ENCODE data around the gene PABPN1L. TPM values are rescaled to one million over a fixed set of nuclear protein-coding genes. Genes with fewer than 3 reads are reported as not detected.

PABPN1L gene
- total RNA-seq, 1 experiment from 2014 or later = not detected

DNA sequence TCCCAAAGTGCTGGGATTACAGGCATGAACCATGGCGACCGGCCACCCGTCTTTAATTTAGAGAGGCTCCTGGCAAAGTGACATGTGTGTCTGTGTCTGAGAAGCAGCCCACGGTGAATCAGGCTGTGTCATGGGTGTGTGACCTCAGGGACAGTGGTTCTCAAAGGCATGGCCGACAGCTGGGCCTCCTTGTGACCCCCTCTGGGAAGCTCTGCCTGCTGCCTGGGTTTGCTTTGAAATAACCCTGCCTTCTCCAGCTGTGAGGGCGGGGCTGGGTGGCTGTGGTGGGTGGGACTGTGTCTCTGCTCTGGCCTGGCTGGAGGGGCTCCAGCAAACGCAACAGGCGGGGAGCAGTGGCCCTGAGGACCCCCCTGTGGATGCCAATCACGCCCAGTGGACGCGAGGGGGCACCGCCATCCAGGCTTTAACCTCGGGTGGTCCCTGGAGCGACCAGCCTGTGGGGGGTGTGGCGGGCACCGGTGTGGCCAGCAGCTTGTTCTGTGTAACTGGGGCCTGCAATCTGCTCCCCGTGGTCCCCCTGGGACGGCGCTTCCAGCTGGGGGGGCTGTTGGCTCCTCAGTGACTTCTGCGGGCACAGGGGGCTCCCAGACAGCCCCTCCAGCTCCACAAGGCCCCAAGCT, 46.0 kb downstream of the PABPN1L start:
- no peaks in the 10 kb centered on the region for H3K4me1 Mint-ChIP-seq

More for the DNA sequence above, 46.0 kb downstream of the PABPN1L start:
- Histone ChIP-seq H3K4ac (ENCODE audit: low read depth, low read length) (no peak overlapping the region), H3K4me1 (ENCODE audit: insufficient read depth, low read length) (no peaks in the 10 kb centered on the region), H3K23me2 (ENCODE audit: insufficient read length, low read depth, low read length, poor library complexity, severe bottlenecking) (no peaks in the 10 kb centered on the region), H3K9ac (ENCODE audit: extremely low read depth, insufficient read length, low read length) (no peak overlapping the region), H3K27ac (ENCODE audit: insufficient read length, low read depth, low read length) (no peak overlapping the region), H2AK5ac (ENCODE audit: insufficient read length, low read length) (no peak overlapping the region), H3K9me3 (ENCODE audit: control insufficient read depth, low read depth, low read length) (no peaks in the 10 kb centered on the region), H3K79me2 (ENCODE audit: insufficient read depth, low read length) (no peaks in the 10 kb centered on the region), H2AFZ (ENCODE audit: low read length) (no peak overlapping the region), H2BK15ac (ENCODE audit: low read depth, low read length) (no peak overlapping the region), H2BK5ac (ENCODE audit: insufficient read length, low read length) (no peak overlapping the region), H4K91ac (ENCODE audit: insufficient read length, low read depth, low read length) (no peak overlapping the region), H3K27me3 (ENCODE audit: insufficient read depth, low read length) (no peaks in the 10 kb centered on the region), H3K14ac (ENCODE audit: insufficient read depth, low read length) (no peak overlapping the region), H3K23ac (ENCODE audit: insufficient read length, low read depth, low read length) (no peak overlapping the region), H4K8ac (replicated peaks; ENCODE audit: insufficient read length, low read depth, low read length) (no peak overlapping the region), H3K56ac (ENCODE audit: insufficient read length, low read depth, low read length) (no peak overlapping the region), H2BK120ac (ENCODE audit: low read depth, low read length, poor library complexity, severe bottlenecking) (no peak overlapping the region), H3K79me1 (ENCODE audit: insufficient read depth, low read depth, low read length, poor library complexity, severe bottlenecking) (no peaks in the 10 kb centered on the region), H3K18ac (ENCODE audit: insufficient read length, low read depth, low read length) (no peak overlapping the region), H3T11ph (ENCODE audit: low read length) (no peak overlapping the region), H4K5ac (ENCODE audit: insufficient read length, low read depth, low read length) (no peak overlapping the region), H3K4me2 (ENCODE audit: insufficient read depth, insufficient read length, low read length) (no peak overlapping the region), H2BK12ac (ENCODE audit: insufficient read length, low read depth, low read length) (no peak overlapping the region), H4K20me1 (ENCODE audit: control insufficient read depth, insufficient read depth, insufficient read length) (no peaks in the 10 kb centered on the region), H2BK20ac (ENCODE audit: low read depth, low read length, poor library complexity, severe bottlenecking) (no peak overlapping the region)
- Mint-ChIP-seq H3K27ac (0 out of 7 replicates have a peak overlapping the region, but pooled peaks of 1 of the 3 experiments have one; percentile 5), H3K4me3 (no peak overlapping the region), H3K9me3 (no peaks in the 10 kb centered on the region), H3K36me3 (ENCODE audit: insufficient read depth in 1 of 3, low read depth in 3 of 3) (peaks cover 1 to 8% (median 6%) of the 10 kb centered on the region in 3 experiments; a peak in 3 of 7 replicates), H3K27me3 (ENCODE audit: low read depth) (no peaks in the 10 kb centered on the region)
- DNase-seq = no peak
- TF ChIP-seq, protein P1, sequence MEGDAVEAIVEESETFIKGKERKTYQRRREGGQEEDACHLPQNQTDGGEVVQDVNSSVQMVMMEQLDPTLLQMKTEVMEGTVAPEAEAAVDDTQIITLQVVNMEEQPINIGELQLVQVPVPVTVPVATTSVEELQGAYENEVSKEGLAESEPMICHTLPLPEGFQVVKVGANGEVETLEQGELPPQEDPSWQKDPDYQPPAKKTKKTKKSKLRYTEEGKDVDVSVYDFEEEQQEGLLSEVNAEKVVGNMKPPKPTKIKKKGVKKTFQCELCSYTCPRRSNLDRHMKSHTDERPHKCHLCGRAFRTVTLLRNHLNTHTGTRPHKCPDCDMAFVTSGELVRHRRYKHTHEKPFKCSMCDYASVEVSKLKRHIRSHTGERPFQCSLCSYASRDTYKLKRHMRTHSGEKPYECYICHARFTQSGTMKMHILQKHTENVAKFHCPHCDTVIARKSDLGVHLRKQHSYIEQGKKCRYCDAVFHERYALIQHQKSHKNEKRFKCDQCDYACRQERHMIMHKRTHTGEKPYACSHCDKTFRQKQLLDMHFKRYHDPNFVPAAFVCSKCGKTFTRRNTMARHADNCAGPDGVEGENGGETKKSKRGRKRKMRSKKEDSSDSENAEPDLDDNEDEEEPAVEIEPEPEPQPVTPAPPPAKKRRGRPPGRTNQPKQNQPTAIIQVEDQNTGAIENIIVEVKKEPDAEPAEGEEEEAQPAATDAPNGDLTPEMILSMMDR (conservative IDR thresholded peaks at IDR 0.05) = no peak
- WGBS (ENCODE audit: extremely low coverage, insufficient read length, low lambda C conversion rate) = no CpG with 5 or more reads among the region's 20 CpGs
